HT-29 (cell line): Measurements from ENCODE around the gene CCDC93. TPM values are rescaled to one million over a fixed set of nuclear protein-coding genes. Genes with fewer than 3 reads are reported as not detected.

Experiments
- DNase-seq: peaks from one replicate; pipeline ENCODE4 v3.0.0-alpha.2; 2015; ENCODE audit warnings: low spot score
- total RNA-seq: library from RNA; depleted of rRNA; stranded (reverse); fragments of >200 nt; shearing (Covaris generic); gene quantifications from 2 replicates; pipeline ENCODE4 v1.2.3, GENCODE V29; 2014; rRNA removed

Gene CCDC93
- 6.5 and 9.2 TPM in 2 replicates for total RNA-seq

GRCh38 chr2:118013724-118014491 is at the start of gene CCDC93:
Gene CCDC93, minus strand, starts transcription at chr2:118014070. Its CDS starts 75 bp downstream, at chr2:118013995.
- DNase-seq: peak; percentile 85

GRCh38 chr2:118062669-118063068 is 48.8 kb upstream of the CCDC93 start:
- DNase-seq: no peak

- no peak for DNase-seq
Measured at GRCh38 chr2:118062048-118062447, 48.2 kb upstream of the CCDC93 start.

- DNase-seq: peak; percentile 67
Measured at GRCh38 chr2:118061135-118061955, 47.5 kb upstream of the CCDC93 start.

- DNase-seq: peak; percentile 54
Measured at GRCh38 chr2:118059919-118060478, 46.1 kb upstream of the CCDC93 start.

GRCh38 chr2:118058951-118059350 is 45.1 kb upstream of the CCDC93 start:
- DNase-seq: no peak

- no peak for DNase-seq
Measured at GRCh38 chr2:118056801-118057200, 42.9 kb upstream of the CCDC93 start.

GRCh38 chr2:118056165-118056534 is 42.3 kb upstream of the CCDC93 start:
- no peak for DNase-seq

GRCh38 chr2:118055512-118056164 is 41.8 kb upstream of the CCDC93 start:
- DNase-seq: no peak

- DNase-seq: no peak
Measured at GRCh38 chr2:118054213-118055008, 40.5 kb upstream of the CCDC93 start.

- DNase-seq: no peak
Measured at GRCh38 chr2:118053681-118054080, 39.8 kb upstream of the CCDC93 start.

GRCh38 chr2:118052474-118052873 is 38.6 kb upstream of the CCDC93 start:
- DNase-seq: no peak

- no peak for DNase-seq
Measured at GRCh38 chr2:118051826-118052358, 38.0 kb upstream of the CCDC93 start.

- no peak for DNase-seq
Measured at GRCh38 chr2:118050974-118051373, 37.1 kb upstream of the CCDC93 start.

GRCh38 chr2:118050386-118050785 is 36.5 kb upstream of the CCDC93 start:
- DNase-seq: peak; percentile 63

- DNase-seq: no peak
Measured at GRCh38 chr2:118049816-118050140, 35.9 kb upstream of the CCDC93 start.

GRCh38 chr2:118049140-118049815 is 35.4 kb upstream of the CCDC93 start:
- DNase-seq: peak; percentile 47

GRCh38 chr2:118048401-118048800 is 34.5 kb upstream of the CCDC93 start:
- DNase-seq: no peak

GRCh38 chr2:118047380-118047826 is 33.5 kb upstream of the CCDC93 start:
- DNase-seq: peak; percentile 45

GRCh38 chr2:118046634-118047210 is 32.9 kb upstream of the CCDC93 start:
- peak; percentile 72 for DNase-seq
